ENCODE data around the gene SRM. TPM values are rescaled to one million over a fixed set of nuclear protein-coding genes. Genes with fewer than 3 reads are reported as not detected.
A peak's percentile ranks its signal among the peaks of the same experiment; 100 is the strongest.
"Not testable (repeated sequence)": the region's sequence is repeated elsewhere in the genome, so short reads cannot be mapped to it uniquely, and the experiment has no call there.

SRM gene
- total RNA-seq, 1 experiment from 2014 or later, result 28.4 TPM

DNA sequence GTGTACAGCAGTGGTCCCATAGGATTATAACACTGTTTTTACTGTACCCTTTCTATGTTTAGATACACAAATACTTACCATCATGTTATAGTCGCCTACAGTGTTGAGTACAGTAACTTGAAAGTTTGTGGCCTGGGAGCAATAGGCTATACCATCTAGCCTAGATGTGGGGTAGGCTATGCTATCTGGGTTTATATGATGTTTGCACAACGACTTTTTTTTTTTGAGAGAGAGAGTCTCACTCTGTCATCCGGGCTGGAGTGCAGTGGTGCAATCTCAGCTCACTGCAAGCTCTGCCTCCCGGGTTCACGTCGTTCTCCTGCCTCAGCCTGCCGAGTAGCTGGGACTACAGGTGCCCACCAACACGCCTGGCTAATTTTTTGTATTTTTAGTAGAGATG, 40.5 kb downstream of the SRM start:
- not testable (repeated sequence) for DNase-seq (ENCODE audit: low spot score)

DNA sequence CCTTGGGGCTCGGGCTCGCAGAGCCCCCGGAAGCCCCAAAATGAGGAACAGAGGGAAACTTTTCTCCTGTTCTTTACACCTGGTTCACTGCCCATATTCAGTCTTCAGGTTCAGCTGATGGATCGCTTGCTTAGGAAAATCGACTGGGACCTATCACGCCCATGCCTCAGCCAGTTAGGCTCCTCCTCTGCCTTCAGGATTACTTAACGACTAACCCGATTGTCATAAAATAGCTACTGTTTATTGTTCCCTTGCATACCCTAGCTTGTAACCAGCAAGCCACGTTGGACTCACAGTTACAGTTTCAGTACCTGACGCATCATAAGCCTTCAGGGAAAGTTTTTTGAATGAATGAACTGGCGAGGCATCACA, 46.7 kb downstream of the SRM start:
- no peak for DNase-seq (ENCODE audit: low spot score)

DNA sequence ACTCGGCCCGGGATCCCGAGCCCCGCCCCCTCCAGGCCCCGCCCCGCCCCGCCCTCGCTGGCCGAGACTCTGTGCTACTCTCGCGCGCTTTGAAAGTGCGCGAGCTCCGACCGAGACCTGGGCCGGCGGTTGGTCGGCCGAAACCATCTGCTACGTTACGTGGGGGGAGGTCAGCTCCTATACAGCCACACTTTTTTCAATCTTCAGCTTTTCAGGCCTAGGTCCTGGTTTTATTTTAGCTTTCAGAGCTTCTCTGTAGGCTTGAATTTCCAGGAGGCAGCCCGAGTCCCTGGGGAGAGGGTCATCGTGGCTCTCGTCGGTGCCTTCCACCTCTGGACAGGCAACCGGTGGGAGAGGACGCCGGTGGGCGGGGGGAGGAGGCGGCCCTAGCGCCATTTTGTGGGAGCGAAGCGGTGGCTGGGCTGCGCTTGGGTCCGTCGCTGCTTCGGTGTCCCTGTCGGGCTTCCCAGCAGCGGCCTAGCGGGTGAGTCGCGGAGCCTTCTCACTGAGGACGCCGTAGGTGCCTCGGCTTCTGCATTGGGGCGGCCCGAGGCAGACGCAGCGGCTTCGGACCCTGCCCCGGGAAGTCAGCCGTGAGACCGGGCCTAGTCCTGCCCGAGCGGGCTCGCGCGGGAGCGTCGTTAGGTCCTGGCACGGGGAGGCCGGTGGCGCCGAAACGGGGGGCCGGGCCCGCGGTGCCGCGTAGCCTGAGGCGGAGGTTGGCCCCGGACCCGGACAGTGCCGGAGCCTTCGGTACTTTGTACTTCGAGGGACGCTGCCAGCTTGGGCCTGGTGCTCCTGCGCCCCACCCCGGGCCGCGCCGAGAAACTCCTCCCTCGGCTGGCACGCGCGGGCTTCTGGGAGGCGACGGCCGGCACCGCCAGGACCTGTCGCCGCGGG, 47.3 kb downstream of the SRM start, which contains the start of gene TARDBP:
Gene TARDBP (plus strand): TSS at position 395 of the 900 bp plus-strand sequence. CDS start 1,074 bp downstream, outside the sequence.
- DNase-seq (ENCODE audit: low spot score), result peak; percentile 64

Other genes with a start within 250 kb of the SRM start
- 37.9 and 71.2 TPM in 2 replicates for gene TARDBP, start 47.4 kb downstream of the SRM start, total RNA-seq (2014; rRNA removed; shearing (Covaris generic))
- 0.43 TPM in 1 of 2 replicates, not detected in the other for gene MASP2, start 12.8 kb downstream of the SRM start, total RNA-seq (2014; rRNA removed; shearing (Covaris generic))
- 55.0 and 65.1 TPM in 2 replicates for gene EXOSC10, start 39.9 kb upstream of the SRM start, total RNA-seq (2014; rRNA removed; shearing (Covaris generic))
- 17.9 and 21.8 TPM in 2 replicates for gene ANGPTL7, start 129.3 kb upstream of the SRM start, total RNA-seq (2014; rRNA removed; shearing (Covaris generic))
- 20.6 and 27.7 TPM in 2 replicates for gene MTOR, start 202.5 kb upstream of the SRM start, total RNA-seq (2014; rRNA removed; shearing (Covaris generic))
- gene UBIAD1, start 213.2 kb upstream of the SRM start, total RNA-seq (2014; rRNA removed; shearing (Covaris generic)), result 5.1 and 7.6 TPM in 2 replicates